ENCODE data around the gene STX10. TPM values are rescaled to one million over a fixed set of nuclear protein-coding genes. Genes with fewer than 3 reads are reported as not detected.

STX10 gene
- total and polyA plus RNA-seq, 2 of the 4 experiments (the other 2 are of a cell fraction): 64.9 to 82.0 TPM

- BruUV-seq (replicated peaks): no TSS peak
These were observed 14.8 kb downstream of the STX10 start for GRCh38 chr19:13135068-13136062.

More at GRCh38 chr19:13135068-13136062, 14.8 kb downstream of the STX10 start:
- no peak overlapping the region for H2AFZ ChIP-seq (replicated peaks; ENCODE audit: low read length, poor library complexity)
- ATAC-seq (ENCODE audit: low read depth) (no peak), DNase-seq (no peak)
- H3K56ac ChIP-seq (ENCODE audit: extremely low read depth, insufficient read depth, low read length): no peak overlapping the region
- no peak overlapping the region for H2BK20ac ChIP-seq (ENCODE audit: low read depth, low read length)
- H3K23ac ChIP-seq (ENCODE audit: low read depth, low read length): no peak overlapping the region
- dilution Hi-C loops (cut with HindIII; ENCODE audit: low sequenced_read_pairs, unreplicated experiment) (no loop called here), in situ Hi-C loops (cut with MboI; ENCODE audit: low sequenced_read_pairs) (no loop called here), intact Hi-C loops (cut with micrococcal nuclease) (no loop called here)
- ChIA-PET CTCF (no interaction called here), POLR2A (ENCODE audit: unreplicated experiment) (no interaction called here)
- no peak overlapping the region for H4K5ac ChIP-seq (ENCODE audit: low read depth, low read length)
- peaks cover 23 to 87% of the 10 kb centered on the region in 2 experiments; a peak in 3 of 4 replicates for H3K79me1 ChIP-seq (ENCODE audit: low read depth in 1 of 2, low read length in 2 of 2)
- H3K9me1 ChIP-seq (ENCODE audit: insufficient read depth, low read length): peaks cover 22% of the 10 kb centered on the region
- H3K4me3 ChIP-seq (ENCODE audit: insufficient read depth, low read depth, low read length): no peak overlapping the region
- no peak overlapping the region for H4K91ac ChIP-seq (ENCODE audit: insufficient read depth, low read depth, low read length)
- H3K4ac ChIP-seq (ENCODE audit: low read depth, low read length): no peak overlapping the region
- no peaks in the 10 kb centered on the region for H3K27me3 ChIP-seq (ENCODE audit: control insufficient read depth, insufficient read depth, low read length)
- H3K9ac ChIP-seq (ENCODE audit: low read depth, low read length): no peak overlapping the region
- H2AK9ac ChIP-seq (replicated peaks; ENCODE audit: low read depth, low read length, poor library complexity): no peak overlapping the region
- no peak overlapping the region for H2BK5ac ChIP-seq (ENCODE audit: low read depth, low read length, poor library complexity, severe bottlenecking)
- no peak overlapping the region for H4K8ac ChIP-seq (ENCODE audit: low read depth in 2 of 2, low read length in 2 of 2)
- no peaks in the 10 kb centered on the region for H3K9me3 ChIP-seq (ENCODE audit: control insufficient read depth, insufficient read depth, low read length)
- no peak overlapping the region for H3K14ac ChIP-seq (replicated peaks; ENCODE audit: low read depth, low read length)
- H4K20me1 ChIP-seq (ENCODE audit: insufficient read depth, low read length): peaks cover 63% of the 10 kb centered on the region
- peaks cover 44% of the 10 kb centered on the region for H3K36me3 ChIP-seq (ENCODE audit: control insufficient read depth, insufficient read depth, low read length)
- no peak overlapping the region for H2BK120ac ChIP-seq (ENCODE audit: low read depth, low read length)
- no peak overlapping the region for H2BK15ac ChIP-seq (ENCODE audit: low read depth, low read length)
- no peak overlapping the region for H3K4me2 ChIP-seq (ENCODE audit: low read depth, low read length)
- H3K4me1 ChIP-seq (ENCODE audit: control insufficient read depth, insufficient read depth, low read length): peaks cover 16% of the 10 kb centered on the region
- WGBS, 2 experiments (ENCODE audit: extremely low coverage in 2 of 2, insufficient read length in 1 of 2): 96% methylated on average over 39 of the region's 60 CpGs; no CpG with 5 or more reads in 1 of the 2 experiments
- no peak overlapping the region for H3K27ac ChIP-seq (ENCODE audit: insufficient read depth, low read length)
- H2AK5ac ChIP-seq (ENCODE audit: low read depth, low read length): no peak overlapping the region
- H3K18ac ChIP-seq (ENCODE audit: low read depth, low read length): no peak overlapping the region
- TF ChIP-seq RFX5 (IDR thresholded peaks at IDR 0.05; ENCODE audit: low read depth, low read length) (no peak), CHD1 (IDR thresholded peaks at IDR 0.05; ENCODE audit: low read depth, low read length) (no peak), RAD21 (IDR thresholded peaks at IDR 0.05; ENCODE audit: low read length) (no peak), FOS (IDR thresholded peaks at IDR 0.05; ENCODE audit: low read depth, low read length) (no peak), NFE2L2 (IDR thresholded peaks at IDR 0.05; ENCODE audit: low read depth, low read length) (no peak), MAZ (IDR thresholded peaks at IDR 0.05; ENCODE audit: borderline replicate concordance, low read depth, low read length) (no peak), BHLHE40 (IDR thresholded peaks at IDR 0.05; ENCODE audit: low read depth, low read length) (no peak), RCOR1 (IDR thresholded peaks at IDR 0.05; ENCODE audit: insufficient replicate concordance, low read length) (no peak), MXI1 (IDR thresholded peaks at IDR 0.05; ENCODE audit: borderline replicate concordance, low read depth, low read length) (no peak), POLR2A (IDR thresholded peaks at IDR 0.05; ENCODE audit: low read depth, low read length) (no peak), CEBPB (IDR thresholded peaks at IDR 0.05; ENCODE audit: low read depth, low read length) (no peak)
- TF ChIP-seq, protein P1, sequence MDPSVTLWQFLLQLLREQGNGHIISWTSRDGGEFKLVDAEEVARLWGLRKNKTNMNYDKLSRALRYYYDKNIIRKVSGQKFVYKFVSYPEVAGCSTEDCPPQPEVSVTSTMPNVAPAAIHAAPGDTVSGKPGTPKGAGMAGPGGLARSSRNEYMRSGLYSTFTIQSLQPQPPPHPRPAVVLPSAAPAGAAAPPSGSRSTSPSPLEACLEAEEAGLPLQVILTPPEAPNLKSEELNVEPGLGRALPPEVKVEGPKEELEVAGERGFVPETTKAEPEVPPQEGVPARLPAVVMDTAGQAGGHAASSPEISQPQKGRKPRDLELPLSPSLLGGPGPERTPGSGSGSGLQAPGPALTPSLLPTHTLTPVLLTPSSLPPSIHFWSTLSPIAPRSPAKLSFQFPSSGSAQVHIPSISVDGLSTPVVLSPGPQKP (IDR thresholded peaks at IDR 0.05; ENCODE audit: borderline replicate concordance, low read depth, low read length): no peak
- TF ChIP-seq, protein P2, sequence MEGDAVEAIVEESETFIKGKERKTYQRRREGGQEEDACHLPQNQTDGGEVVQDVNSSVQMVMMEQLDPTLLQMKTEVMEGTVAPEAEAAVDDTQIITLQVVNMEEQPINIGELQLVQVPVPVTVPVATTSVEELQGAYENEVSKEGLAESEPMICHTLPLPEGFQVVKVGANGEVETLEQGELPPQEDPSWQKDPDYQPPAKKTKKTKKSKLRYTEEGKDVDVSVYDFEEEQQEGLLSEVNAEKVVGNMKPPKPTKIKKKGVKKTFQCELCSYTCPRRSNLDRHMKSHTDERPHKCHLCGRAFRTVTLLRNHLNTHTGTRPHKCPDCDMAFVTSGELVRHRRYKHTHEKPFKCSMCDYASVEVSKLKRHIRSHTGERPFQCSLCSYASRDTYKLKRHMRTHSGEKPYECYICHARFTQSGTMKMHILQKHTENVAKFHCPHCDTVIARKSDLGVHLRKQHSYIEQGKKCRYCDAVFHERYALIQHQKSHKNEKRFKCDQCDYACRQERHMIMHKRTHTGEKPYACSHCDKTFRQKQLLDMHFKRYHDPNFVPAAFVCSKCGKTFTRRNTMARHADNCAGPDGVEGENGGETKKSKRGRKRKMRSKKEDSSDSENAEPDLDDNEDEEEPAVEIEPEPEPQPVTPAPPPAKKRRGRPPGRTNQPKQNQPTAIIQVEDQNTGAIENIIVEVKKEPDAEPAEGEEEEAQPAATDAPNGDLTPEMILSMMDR (conservative IDR thresholded peaks at IDR 0.05; ENCODE audit: low read depth, low read length): no peak

All from IMR-90 (cell line).